ENCODE measurements around the gene HOXB2.

HOXB2 gene

GRCh38 chr17:48545022-48545375 is at the start of gene HOXB2:
TSS of gene HOXB2 (minus strand) at chr17:48545109. CDS start at chr17:48544911, 198 bp downstream.
- no peak for DNase-seq (ENCODE audit: low read depth in 2 of 2)

- peak; percentile 58 to 66 for DNase-seq (ENCODE audit: low read depth in 2 of 2)
Measured at GRCh38 chr17:48593840-48594537, 49.1 kb upstream of the HOXB2 start.

- DNase-seq (ENCODE audit: low read depth in 2 of 2) = no peak
Measured at GRCh38 chr17:48593126-48593829, 48.4 kb upstream of the HOXB2 start, which contains the start of gene HOXB5. TSS of gene HOXB5 (minus strand) at chr17:48593779. CDS start at chr17:48593682, 97 bp downstream.

GRCh38 chr17:48592577-48592976 is 47.7 kb upstream of the HOXB2 start:
- DNase-seq (ENCODE audit: low read depth in 2 of 2) = no peak

GRCh38 chr17:48592057-48592514 is 47.2 kb upstream of the HOXB2 start:
- DNase-seq (ENCODE audit: low read depth in 2 of 2) = no peak

DNA sequence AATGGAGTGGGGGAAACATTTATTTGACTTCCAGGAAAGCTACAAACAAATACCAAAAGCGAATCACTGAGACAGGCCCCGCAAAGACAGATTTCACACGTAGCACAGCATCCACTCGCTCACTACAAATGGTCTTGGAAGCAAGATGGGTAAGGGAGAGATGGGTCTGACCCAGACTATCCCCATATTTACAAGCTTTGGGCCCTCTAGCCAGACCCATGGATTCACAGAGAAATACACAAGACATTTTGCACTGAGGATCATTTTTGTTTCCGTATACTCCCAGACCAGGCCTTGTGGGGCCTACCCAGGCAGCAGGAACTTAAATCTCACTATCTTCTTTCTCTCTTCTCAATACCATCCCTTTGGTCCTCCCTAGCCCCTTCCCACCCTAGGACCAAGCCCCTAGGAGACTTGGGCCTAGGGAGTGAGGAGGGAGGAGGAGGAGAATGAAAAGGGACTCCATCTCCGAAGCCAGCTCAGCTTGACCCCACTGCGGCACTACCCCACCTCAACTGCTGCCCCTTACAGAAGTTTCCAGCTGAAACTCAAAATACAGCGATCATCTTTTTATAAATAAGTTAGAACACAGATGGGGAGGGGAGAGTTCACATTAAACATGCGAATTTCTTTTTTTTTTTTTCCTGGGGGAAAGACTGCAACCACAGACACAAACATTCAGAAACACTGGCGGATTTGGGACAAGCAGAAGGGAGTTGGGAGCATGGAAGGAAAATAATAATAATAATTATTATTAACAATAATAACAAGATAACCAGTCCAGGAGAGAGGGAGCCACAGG is 46.5 kb upstream of the HOXB2 start:
- no peak for DNase-seq (ENCODE audit: low read depth in 2 of 2)

- DNase-seq (ENCODE audit: low read depth in 2 of 2) = no peak
Measured at GRCh38 chr17:48590607-48591161, 45.8 kb upstream of the HOXB2 start.

- DNase-seq (ENCODE audit: low read depth in 2 of 2) = no peak
Measured at GRCh38 chr17:48589831-48590606, 45.1 kb upstream of the HOXB2 start, which contains the start of gene HOXB3. TSS of gene HOXB3 (minus strand) at chr17:48590241. CDS start at chr17:48552474, 37,767 bp downstream.

DNA sequence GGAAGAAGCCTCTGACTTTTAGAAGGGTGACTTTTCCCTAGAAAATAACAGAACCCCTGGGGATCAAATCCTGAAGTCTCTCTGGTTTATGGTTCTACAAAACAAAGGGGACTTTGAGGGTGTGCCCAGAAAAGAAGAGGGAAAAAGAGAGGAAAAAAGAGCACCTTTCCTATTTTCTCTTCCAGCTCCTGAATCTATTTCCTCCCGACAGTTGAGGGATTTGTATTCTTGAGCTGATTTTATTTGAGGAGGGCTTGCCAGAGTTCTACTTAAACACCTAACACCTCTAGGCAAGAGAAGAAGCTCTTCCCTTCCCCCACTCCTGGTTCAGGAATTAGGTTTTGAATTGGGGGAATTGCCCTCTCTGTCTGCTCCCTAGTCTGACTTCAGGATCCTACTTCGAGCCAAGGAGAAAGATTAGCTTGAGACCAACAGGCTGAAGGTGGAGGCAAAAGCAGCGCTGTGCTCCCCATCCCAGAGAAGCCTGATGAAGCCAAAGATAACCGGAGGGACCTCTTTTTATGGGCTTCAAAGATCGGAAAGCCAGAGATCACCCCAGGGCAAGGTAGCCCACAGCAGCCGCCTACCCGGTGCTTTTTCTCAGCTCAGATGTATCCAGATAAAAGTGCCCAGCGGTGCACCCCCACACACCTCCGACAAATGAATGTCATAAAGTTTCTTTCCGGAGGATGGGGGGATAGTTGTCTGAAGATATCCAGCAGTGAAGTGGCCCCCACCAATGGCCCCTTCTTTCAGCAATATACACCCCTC is 44.3 kb upstream of the HOXB2 start:
- DNase-seq (ENCODE audit: low read depth in 2 of 2) = no peak

DNA sequence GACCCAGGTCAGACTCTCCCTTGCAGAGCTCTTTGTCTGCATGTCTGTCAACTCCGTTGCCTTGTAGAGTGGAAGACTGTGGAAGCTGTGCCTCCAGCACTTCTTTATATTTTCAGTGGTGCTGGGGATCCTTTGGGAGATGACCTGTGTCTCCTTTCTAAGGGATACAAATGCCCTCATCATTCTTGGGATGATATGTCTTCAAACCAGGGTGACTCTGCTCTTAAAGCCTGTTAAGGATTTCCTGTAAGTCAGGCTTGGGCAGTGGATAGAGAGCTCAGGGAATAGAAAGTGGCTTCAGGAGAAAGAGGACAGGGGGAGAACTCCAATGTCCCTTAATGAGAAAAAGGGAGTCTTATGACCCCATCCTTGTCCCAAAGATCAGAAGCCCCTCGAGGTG is 43.6 kb upstream of the HOXB2 start:
- DNase-seq (ENCODE audit: low read depth in 2 of 2) = no peak

DNA sequence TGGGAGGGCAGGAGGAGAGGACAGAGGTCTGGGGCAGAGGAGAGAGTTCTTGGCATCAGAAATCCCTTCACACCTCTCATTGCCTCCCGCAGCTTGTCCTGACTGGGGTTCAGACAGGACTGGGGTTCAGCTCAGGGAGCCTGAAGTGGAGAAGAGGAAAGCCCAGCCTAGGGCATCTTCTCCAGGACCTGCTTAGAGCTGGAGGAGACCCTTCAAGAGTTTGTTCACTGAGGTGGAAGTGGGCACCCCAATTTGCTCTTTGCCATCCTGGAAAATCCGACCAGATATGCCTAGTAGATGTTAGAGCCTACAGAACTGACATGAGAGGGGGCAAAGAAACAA is 43.1 kb upstream of the HOXB2 start:
- no peak for DNase-seq (ENCODE audit: low read depth in 2 of 2)

DNA sequence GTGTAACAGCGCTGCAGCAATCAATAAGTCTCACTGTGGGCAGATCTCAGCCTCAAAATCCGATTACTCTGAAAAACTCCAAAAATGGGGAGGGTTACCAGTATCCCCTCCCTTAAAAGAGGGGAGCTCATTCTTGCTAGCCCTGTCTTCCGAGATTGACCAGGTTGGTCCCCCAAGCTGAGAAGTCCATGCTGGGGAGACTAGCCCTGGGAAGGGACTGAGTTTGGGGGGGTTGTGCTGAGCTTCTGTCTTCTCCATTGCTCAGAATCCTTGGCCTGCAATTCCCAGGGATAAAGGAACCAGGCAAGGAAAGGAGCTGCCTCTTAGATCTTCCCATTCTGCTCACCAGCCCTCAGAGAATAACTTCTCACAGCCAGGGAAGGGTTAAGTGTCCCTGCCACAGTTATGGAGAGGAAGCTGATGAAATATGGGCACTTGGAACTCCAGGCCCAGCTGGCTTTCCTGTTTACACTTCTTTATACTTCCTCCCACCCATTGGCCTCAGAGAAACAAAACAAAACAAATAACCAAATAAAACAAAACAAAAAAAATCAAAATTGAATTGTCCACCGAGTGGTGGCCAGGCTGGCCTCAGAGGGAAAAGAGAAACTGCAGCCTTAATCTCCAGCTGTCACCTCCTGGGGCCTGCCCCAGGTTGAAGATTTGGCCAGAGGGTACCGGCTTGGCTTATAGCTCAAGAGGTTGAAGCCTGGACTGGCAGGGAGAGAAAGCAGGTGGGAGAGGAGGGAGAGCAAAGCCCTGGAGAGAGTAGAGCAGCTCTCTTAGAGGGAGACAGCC is 42.6 kb upstream of the HOXB2 start:
- DNase-seq (ENCODE audit: low read depth in 2 of 2) = no peak

GRCh38 chr17:48586355-48587258 is 41.7 kb upstream of the HOXB2 start:
- DNase-seq (ENCODE audit: low read depth in 2 of 2) = no peak

DNA sequence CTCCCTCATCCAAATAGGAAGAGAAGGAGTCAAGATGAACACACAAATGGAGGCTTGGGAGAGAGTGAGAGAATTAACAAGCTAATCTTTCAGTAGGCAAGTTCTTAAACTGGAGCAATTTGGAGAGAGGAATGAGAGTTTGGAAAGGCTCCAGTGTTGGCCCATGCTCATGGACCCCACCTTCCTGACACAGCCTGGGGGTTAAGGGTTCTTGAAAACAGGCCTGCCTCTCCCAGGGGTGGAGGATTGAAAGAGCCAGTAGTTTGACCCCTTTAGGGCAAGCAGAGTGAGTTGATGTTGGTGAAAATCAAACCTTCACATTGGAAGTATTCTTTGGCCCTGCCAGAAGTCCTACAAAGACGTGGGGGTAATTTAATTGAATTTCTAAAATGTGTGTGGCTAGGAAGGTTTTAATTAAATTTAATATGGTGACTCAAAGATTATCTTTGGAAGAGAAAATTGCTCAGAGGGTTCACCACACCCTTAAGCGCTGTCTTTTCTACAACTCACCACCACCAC is 39.4 kb upstream of the HOXB2 start:
- no peak for DNase-seq (ENCODE audit: low read depth in 2 of 2)

GRCh38 chr17:48583708-48584222 is 38.9 kb upstream of the HOXB2 start:
- no peak for DNase-seq (ENCODE audit: low read depth in 2 of 2)

DNA sequence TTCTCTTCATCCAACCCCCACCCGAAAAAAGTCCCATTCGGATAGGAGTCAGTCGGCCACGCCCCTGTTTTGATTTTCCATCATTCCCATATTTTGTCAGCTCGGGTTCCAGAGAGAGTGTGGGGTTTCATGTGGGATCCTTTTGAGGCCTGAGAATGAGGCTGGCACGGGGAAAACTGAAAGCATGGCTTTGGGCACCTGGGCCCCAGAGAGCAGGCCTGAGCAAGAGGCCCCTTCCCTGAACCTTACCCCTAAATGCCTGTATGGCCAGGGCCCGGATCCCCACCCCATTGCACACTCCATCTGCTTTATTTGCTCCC is 37.8 kb upstream of the HOXB2 start:
- no peak for DNase-seq (ENCODE audit: low read depth in 2 of 2)

DNA sequence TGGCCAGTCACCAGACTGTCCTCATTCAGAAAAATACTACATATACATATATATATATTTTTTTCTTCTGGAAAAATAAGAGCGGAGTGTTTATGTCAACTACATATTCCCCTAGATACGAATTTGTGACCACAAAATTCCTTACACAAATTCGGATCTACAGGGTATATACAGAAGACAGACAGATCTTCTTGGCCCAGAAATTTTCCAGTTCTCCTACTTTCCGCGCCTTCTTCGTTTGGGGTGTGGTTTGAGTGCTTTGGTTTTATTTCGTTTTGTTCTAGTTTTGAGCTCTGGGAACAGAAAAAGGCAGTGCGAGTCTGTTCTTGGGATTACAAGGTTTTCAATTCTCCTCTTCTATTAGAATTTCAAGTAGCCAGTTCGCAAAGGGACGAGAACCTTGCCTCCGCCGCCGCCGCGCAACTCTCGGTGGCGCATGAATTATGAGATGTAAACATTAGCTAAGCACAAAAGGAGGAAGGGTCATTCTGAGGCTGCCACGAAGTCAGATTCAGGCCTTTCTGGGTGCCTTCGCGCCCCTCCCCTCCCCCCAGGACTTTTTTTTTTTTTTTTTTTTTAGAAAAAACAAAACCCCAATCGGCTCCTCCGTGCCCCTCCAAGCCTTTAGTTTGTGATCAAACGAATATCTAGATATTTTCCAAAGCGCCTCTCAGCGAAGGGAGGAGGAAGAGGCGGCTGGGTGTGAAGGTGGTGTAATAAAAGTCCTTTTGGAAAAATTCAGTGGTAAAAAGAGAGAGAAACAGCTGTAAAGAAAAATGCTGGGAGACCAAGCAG is 35.0 kb upstream of the HOXB2 start:
- DNase-seq (ENCODE audit: low read depth in 2 of 2) = no peak

GRCh38 chr17:48579471-48579759 is 34.5 kb upstream of the HOXB2 start:
- no peak for DNase-seq (ENCODE audit: low read depth in 2 of 2)
